D721Med (cell line): ENCODE data around the gene SNX24.
"Not testable (repeated sequence)": the region's sequence is repeated elsewhere in the genome, so short reads cannot be mapped to it uniquely, and the experiment has no call there.

Source experiments
- DNase-seq: peaks from one replicate; pipeline ENCODE4 v3.0.0; 2011; ENCODE audit warnings: low spot score; ENCODE audit not compliant: insufficient read length
- FAIRE-seq: peaks from 2 replicates; lab custom pipeline; 2011; peaks lifted over from hg19 to GRCh38; lab: Jason Lieb, UNC
- CTCF ChIP-seq: IDR thresholded peaks from 2 replicates; pipeline ENCODE4 v1.5.1; 2012; ENCODE audit warnings: mild to moderate bottlenecking, control low read depth; ENCODE audit not compliant: insufficient read depth; ENCODE audit errors: missing control alignments

The SNX24 gene

GRCh38 chr5:122971333-122971732 lies 125.9 kb downstream of the SNX24 start:
- FAIRE-seq (no peak), DNase-seq (no peak)
- TF ChIP-seq CTCF: no peak

DNA sequence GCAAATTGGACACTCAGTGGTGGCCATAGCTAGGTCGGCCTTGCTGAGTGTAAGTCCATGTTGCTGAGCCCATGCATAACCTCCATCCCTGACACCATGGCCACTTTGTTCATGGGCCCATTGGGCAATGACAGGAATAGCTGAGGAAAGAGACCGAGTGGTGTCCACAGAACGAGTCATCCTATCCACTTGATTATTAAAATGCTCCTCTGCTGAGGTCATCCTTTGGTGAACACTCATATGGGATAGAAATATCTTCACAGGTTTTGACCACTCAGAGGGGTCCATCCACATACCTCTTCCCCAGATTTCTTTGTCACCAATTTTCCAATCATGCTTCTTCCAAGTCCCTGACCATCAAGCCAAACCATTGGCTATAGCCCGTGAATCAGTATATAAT lies 127.5 kb downstream of the SNX24 start:
- DNase-seq (no peak), FAIRE-seq (no peak)
- no peak for TF ChIP-seq CTCF

- FAIRE-seq, DNase-seq: not testable (repeated sequence)
These were observed 128.3 kb downstream of the SNX24 start for GRCh38 chr5:122973759-122974158.

DNA sequence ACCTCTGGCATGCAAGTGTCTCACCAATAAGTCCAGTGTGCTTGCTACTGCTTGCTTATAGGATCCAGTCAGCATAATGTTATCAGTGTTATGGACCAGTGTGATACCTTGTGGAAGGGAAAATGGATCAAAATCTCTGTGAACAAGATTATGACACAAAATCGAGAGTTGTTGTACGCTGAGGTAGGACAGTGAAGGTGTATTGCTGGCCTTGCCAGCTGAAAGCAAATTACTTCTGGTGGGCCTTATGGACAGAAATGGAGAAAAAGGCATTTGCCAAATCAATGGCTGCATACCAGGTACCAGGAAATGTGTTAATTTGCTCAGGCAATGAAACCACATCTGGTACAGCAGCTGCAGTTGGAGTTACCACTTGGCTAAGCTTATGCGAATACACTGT lies 128.8 kb downstream of the SNX24 start:
- FAIRE-seq, DNase-seq: not testable (repeated sequence)

- TF ChIP-seq CTCF: no peak
- FAIRE-seq (no peak), DNase-seq (no peak)
These were observed 131.9 kb downstream of the SNX24 start for GRCh38 chr5:122977319-122977718.

GRCh38 chr5:122978068-122978467 lies 132.7 kb downstream of the SNX24 start:
- no peak for FAIRE-seq

DNA sequence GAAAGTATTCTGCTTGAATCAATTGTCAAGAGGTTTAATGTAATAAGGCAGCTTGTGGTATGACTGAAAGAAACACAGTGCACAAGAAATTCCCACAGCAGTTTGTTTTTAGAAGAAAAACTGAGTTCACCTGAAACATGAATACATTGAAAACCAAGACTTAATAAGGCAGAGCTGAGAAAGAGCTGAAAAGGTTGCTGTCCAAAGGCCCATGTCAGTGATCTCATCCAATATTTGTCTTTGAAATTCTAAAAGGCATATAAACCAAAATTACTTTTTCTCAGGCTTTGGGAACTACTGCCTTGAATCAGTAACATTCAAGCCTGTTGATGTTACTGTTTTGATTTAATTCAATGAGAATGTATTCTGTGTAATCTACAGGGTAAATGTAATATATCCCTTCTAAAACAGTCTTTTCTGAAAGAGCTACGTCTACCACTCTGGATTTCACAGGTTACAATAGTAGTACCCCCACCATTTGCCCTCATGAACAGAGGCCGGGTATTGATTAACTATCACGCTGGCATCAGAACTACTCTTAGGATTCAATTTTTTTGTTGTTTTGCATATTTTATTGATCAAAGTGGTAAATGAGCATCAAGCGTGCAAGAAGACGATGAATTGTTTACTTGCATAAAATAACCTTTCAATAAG lies 133.4 kb downstream of the SNX24 start:
- DNase-seq (no peak), FAIRE-seq (no peak)
- TF ChIP-seq CTCF: no peak

More at GRCh38 chr5:122978068-122978467, 132.7 kb downstream of the SNX24 start:
- DNase-seq: no peak
- no peak for TF ChIP-seq CTCF

GRCh38 chr5:122981846-122982245 lies 136.4 kb downstream of the SNX24 start:
- DNase-seq: no peak
- no peak for FAIRE-seq

More at GRCh38 chr5:122981846-122982245, 136.4 kb downstream of the SNX24 start:
- TF ChIP-seq CTCF: no peak
